HepG2 (cell line): ENCODE data around the gene APRT. TPM values are rescaled to one million over a fixed set of nuclear protein-coding genes. Genes with fewer than 3 reads are reported as not detected.

Experiments
- ARNT2 ChIP-seq: sonication (generic); formaldehyde crosslinking; IDR thresholded peaks from 2 replicates; pipeline ENCODE4 v1.8.0; 2022; ENCODE audit warnings: mild to moderate bottlenecking, low read depth, missing genetic modification reagents, moderate library complexity
- CEBPZ ChIP-seq: IDR thresholded peaks from 2 replicates; pipeline ENCODE4 v1.6.1; 2012; ENCODE audit warnings: low read length, improper control_type of control experiment
- DNMT1 ChIP-seq: sonication (generic); formaldehyde crosslinking; IDR thresholded peaks from 2 replicates; pipeline ENCODE4 v1.5.1; 2020; ENCODE audit warnings: mild to moderate bottlenecking, missing genetic modification reagents
- ELF3 ChIP-seq: IDR thresholded peaks from 2 replicates; pipeline ENCODE4 v1.6.1; 2016; ENCODE audit warnings: missing genetic modification reagents, missing compliant biosample characterization
- FOXA3 ChIP-seq: IDR thresholded peaks from 2 replicates; pipeline ENCODE4 v1.6.1; 2016; ENCODE audit warnings: missing genetic modification reagents, missing compliant biosample characterization
- HNF1A ChIP-seq, 2 experiments: sonication (generic) in 1 of 2; formaldehyde crosslinking in 1 of 2; IDR thresholded peaks; 2 replicates each; pipeline versions ENCODE4 v1.4.0 to v1.6.1; 2016 to 2020; ENCODE audit warnings: borderline replicate concordance in 1 of 2, low read depth in 1 of 2, mild to moderate bottlenecking in 1 of 2, missing genetic modification reagents in 1 of 2
- HNF4A ChIP-seq: sonication (generic); formaldehyde crosslinking; IDR thresholded peaks from 2 replicates; pipeline ENCODE4 v1.4.0; 2020; ENCODE audit warnings: missing genetic modification reagents
- HNRNPL ChIP-seq: fragments of 200-400 bp; formaldehyde crosslinking; IDR thresholded peaks from 2 replicates; pipeline ENCODE4 v1.6.1; 2017; ENCODE audit warnings: mild to moderate bottlenecking, low read depth, low read length
- KDM5B ChIP-seq: sonication (generic); formaldehyde crosslinking; IDR thresholded peaks from 2 replicates; pipeline ENCODE4 v1.4.0; 2020; ENCODE audit warnings: missing genetic modification reagents, mild to moderate bottlenecking, borderline replicate concordance
- POLR2G ChIP-seq: fragments of 200-400 bp; formaldehyde crosslinking; IDR thresholded peaks from 2 replicates; pipeline ENCODE4 v1.6.1; 2018; ENCODE audit warnings: mild to moderate bottlenecking, low read depth, low read length, moderate library complexity
- RARA ChIP-seq: IDR thresholded peaks from 2 replicates; pipeline ENCODE4 v1.6.1; 2016; ENCODE audit warnings: missing genetic modification reagents, missing compliant biosample characterization
- SALL1 ChIP-seq: sonication (generic); formaldehyde crosslinking; IDR thresholded peaks from 2 replicates; pipeline ENCODE4 v1.8.0; 2022; ENCODE audit warnings: mild to moderate bottlenecking, missing genetic modification reagents
- SCMH1 ChIP-seq: sonication (generic); formaldehyde crosslinking; IDR thresholded peaks from 2 replicates; pipeline ENCODE4 v1.9.0; 2021; ENCODE audit warnings: missing genetic modification reagents, mild to moderate bottlenecking, borderline replicate concordance
- ZFAT ChIP-seq: sonication (generic); formaldehyde crosslinking; conservative IDR thresholded peaks from 2 replicates; pipeline ENCODE4 v1.8.1; 2023; ENCODE audit warnings: missing genetic modification reagents, inconsistent platforms
- ZFX ChIP-seq: sonication (generic); formaldehyde crosslinking; IDR thresholded peaks from 2 replicates; pipeline ENCODE4 v1.4.0; 2020; ENCODE audit warnings: mild to moderate bottlenecking, low read depth, missing genetic modification reagents, moderate library complexity
- ZNF280B ChIP-seq: sonication (generic); formaldehyde crosslinking; IDR thresholded peaks from 2 replicates; pipeline ENCODE4 v1.5.0; 2020; ENCODE audit warnings: missing genetic modification reagents, mild to moderate bottlenecking, borderline replicate concordance
- ZNF891 ChIP-seq: sonication (generic); formaldehyde crosslinking; IDR thresholded peaks from 2 replicates; pipeline ENCODE4 v1.5.0; 2020; ENCODE audit warnings: mild to moderate bottlenecking, missing genetic modification reagents
- polyA plus RNA-seq, 8 experiments: library from polyadenylated mRNA; depleted of rRNA in 3 of 8; stranded (reverse) in 7 of 8; unstranded in 1 of 8; fragments of >200 nt; fragmentation: Illumina TruSeq in 4 of 8; extraction: Trizol in 4 of 8; gene quantifications; 2 replicates each; pipeline versions ENCODE4 v1.2.1 to v1.2.3, GENCODE V29; 2011 to 2016; ENCODE audit warnings: low read depth in 4 of 8, missing spikeins in 1 of 8, mixed read lengths in 1 of 8; ENCODE audit not compliant: insufficient read depth in 1 of 8
- total RNA-seq, 5 experiments: library from RNA; depleted of rRNA; stranded (reverse); fragments of >200 nt; fragmentation: Illumina TruSeq; extraction: Trizol; gene quantifications; 2 replicates each; pipeline ENCODE4 v1.2.3, GENCODE V29; 2016; ENCODE audit warnings: low read depth in 1 of 5
- TF ChIP-seq, protein P1 (sequence below): IDR thresholded peaks from 2 replicates; pipeline ENCODE4 v1.6.1; 2016; ENCODE audit warnings: missing biosample characterization, missing genetic modification reagents, low read depth

The APRT gene
- total and polyA plus RNA-seq, 2 of the 13 experiments (the other 11 are each of a cell fraction or from before 2014, with no cell fraction given) = 155 to 242 TPM

- TF ChIP-seq ZFAT (no peak), SALL1 (CRISPR knock-in tag) (peak; percentile 58; the same call in 1 of the 2 replicates), DNMT1 (CRISPR knock-in tag) (no peak), HNRNPL (peak; percentile 57; the same call in 1 of the 2 replicates), KDM5B (CRISPR knock-in tag) (peak; percentile 62; the same call in 1 of the 2 replicates), HNF1A (IDR thresholded peaks at IDR 0.05; ENCODE audit: low read depth) (no peak), HNF1A (CRISPR knock-in tag; IDR thresholded peaks at IDR 0.05; ENCODE audit: borderline replicate concordance) (peak; percentile 28; the same call in 1 of the 2 replicates), CEBPZ (no peak), SCMH1 (CRISPR knock-in tag) (no peak), RARA (no peak), POLR2G (peak; percentile 61), ELF3 (CRISPR knock-in tag) (0 out of 2 replicates have a peak, but pooled peaks have one; percentile 30), ZNF891 (CRISPR knock-in tag) (peak; percentile 46; the same call in 1 of the 2 replicates), ZNF280B (CRISPR knock-in tag) (no peak), ZFX (CRISPR knock-in tag) (peak; percentile 79), HNF4A (CRISPR knock-in tag) (peak; percentile 80), ARNT2 (CRISPR knock-in tag) (peak; percentile 66; the same call in 1 of the 2 replicates), FOXA3 (CRISPR knock-in tag) (peak; percentile 33; the same call in 1 of the 2 replicates)
- TF ChIP-seq, protein P1, sequence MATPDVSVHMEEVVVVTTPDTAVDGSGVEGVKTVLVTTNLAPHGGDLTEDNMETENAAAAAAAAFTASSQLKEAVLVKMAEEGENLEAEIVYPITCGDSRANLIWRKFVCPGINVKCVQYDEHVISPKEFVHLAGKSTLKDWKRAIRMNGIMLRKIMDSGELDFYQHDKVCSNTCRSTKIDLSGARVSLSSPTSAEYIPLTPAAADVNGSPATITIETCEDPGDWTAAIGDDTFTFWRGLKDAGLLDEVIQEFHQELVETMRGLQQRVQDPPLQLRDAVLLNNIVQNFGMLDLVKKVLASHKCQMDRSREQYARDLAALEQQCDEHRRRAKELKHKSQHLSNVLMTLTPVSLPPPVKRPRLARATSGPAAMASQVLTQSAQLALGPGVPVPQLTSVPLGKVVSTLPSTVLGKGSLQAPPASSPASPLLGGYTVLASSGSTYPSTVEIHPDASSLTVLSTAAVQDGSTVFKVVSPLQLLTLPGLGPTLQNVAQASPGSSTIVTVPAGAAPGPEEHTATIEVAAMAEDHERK (CRISPR knock-in tag) = no peak
These were observed 7.0 kb downstream of the APRT start (continued) for GRCh38 chr16:88804552-88805339.
